Psoas muscle (tissue), 8 donors: ENCODE measurements around the gene MTG1. TPM values are rescaled to one million over a fixed set of nuclear protein-coding genes. Genes with fewer than 3 reads are reported as not detected.

Experiments
- ATAC-seq, 4 donors: fragments of 200-7000 bp; cut with Tn5 transposase; one replicate each; pipeline ENCODE4 v1.9.1; 2020; ENCODE audit warnings: moderate library complexity in 3 of 4, mild to moderate bottlenecking in 2 of 4
- DNase-seq, 2 donors: peaks; one replicate each; pipeline ENCODE4 v3.0.0-alpha.2; 2020
- H3K27ac ChIP-seq: fragments of 200-600 bp; one replicate; pipeline ENCODE4 v1.8.0; 2022
- H3K27me3 ChIP-seq, 3 donors: fragments of 200-600 bp in 1 of 3; one replicate each; pipeline versions ENCODE4 v1.6.1 to v1.8.0; 2013 to 2022; ENCODE audit warnings: low read length in 2 of 3, mild to moderate bottlenecking in 2 of 3, moderate library complexity in 1 of 3; ENCODE audit not compliant: insufficient read depth in 3 of 3
- H3K36me3 ChIP-seq, 2 donors: fragments of 200-600 bp in 1 of 2; one replicate each; pipeline versions ENCODE4 v1.6.1 to v1.8.0; 2013 to 2022; ENCODE audit warnings: low read depth in 1 of 2, mild to moderate bottlenecking in 1 of 2, moderate library complexity in 1 of 2; ENCODE audit not compliant: insufficient read depth in 1 of 2
- H3K4me1 ChIP-seq: fragments of 200-600 bp; one replicate; pipeline ENCODE4 v1.8.0; 2022
- H3K4me3 ChIP-seq: fragments of 200-600 bp; one replicate; pipeline ENCODE4 v1.8.0; 2022; ENCODE audit warnings: mild to moderate bottlenecking
- H3K9me3 ChIP-seq: fragments of 200-600 bp; one replicate; pipeline ENCODE4 v1.8.0; 2022
- WGBS, 3 donors: extraction: QIAGEN DNeasy Blood & Tissue Kit; methylation state at CpG; one replicate each; pipeline versions ENCODE4 v1.1.6 to v1.1.7; 2013; 5-methylcytosine and 5-hydroxymethylcytosine counted together
- intact Hi-C, 2 donors: fragments of 100-400 bp; cut with DNase I; formaldehyde crosslinking; loops; one replicate each; pipeline versions ENCODE4 v1.11.0 to v1.14.2; 2022
- polyA plus RNA-seq, 3 donors: library from polyadenylated mRNA; stranded (reverse); fragments of 200-250 nt; gene quantifications; one replicate each; pipeline ENCODE4 v1.2.3, GENCODE V29; 2013
- total RNA-seq, 4 donors: library from RNA; stranded (reverse); fragmentation: NEBNext Ultra II Directional in 2 of 4; extraction: Animal tissue kit (Norgen Biotek cat#: 25700) in 2 of 4; gene quantifications; one replicate each; pipeline versions ENCODE4 v1.2.1 to v1.2.4, GENCODE V29; 2021 to 2023
- TF ChIP-seq, protein P1 (sequence below): fragments of 200-600 bp; IDR thresholded peaks from one replicate; pipeline ENCODE4 v1.8.0; 2022; ENCODE audit warnings: antibody characterized with exemption
- donor health status: healthy with polysubstance abuse.
- donor health status: DM: no; HTN: no; CAD: no; lungs with moderate emphysema.
- donor health status: Bipolar disorder and iron deficiency.
- donor health status: healthy.
- donor health status: DM: yes; HTN: yes; CAD: no.
- donor health status: DM: no; HTN: no; CAD: no.
- donor health status: DM: no; HTN: no; CAD: no.
- donor health status: DM: yes; HTN: yes; CAD: no.

MTG1 gene
- total and polyA plus RNA-seq, 7 donors, result 22.7 to 67.1 (median 31.5) TPM

DNA sequence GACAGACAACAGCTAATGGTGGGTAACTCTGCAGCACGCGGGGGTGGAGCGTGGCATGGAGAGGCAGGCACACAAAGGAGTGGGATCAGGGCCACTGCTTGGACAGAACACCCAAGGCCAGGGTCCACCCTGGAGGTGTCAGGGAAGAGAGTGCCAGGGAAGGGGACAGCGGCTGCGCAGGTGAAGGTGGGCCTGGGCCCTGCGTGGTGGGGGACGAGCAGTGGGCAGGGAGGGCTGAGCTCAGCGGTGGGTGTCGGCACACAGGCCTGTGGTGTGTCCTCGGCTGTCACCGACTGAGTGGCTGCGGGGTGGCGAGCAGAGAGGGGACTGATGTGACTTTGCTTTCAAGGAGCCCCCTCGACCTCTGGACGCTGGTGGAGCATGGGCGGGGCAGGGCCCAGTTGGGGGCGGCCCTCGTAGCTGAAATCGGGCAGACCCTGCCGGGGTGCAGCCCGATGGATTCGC, 51.3 kb downstream of the MTG1 start:
- ATAC-seq (peak in 1 of 4 donors; percentile 16), DNase-seq (no peak)
- no peaks in the 10 kb centered on the region for H3K4me1 ChIP-seq
- TF ChIP-seq, protein P1, sequence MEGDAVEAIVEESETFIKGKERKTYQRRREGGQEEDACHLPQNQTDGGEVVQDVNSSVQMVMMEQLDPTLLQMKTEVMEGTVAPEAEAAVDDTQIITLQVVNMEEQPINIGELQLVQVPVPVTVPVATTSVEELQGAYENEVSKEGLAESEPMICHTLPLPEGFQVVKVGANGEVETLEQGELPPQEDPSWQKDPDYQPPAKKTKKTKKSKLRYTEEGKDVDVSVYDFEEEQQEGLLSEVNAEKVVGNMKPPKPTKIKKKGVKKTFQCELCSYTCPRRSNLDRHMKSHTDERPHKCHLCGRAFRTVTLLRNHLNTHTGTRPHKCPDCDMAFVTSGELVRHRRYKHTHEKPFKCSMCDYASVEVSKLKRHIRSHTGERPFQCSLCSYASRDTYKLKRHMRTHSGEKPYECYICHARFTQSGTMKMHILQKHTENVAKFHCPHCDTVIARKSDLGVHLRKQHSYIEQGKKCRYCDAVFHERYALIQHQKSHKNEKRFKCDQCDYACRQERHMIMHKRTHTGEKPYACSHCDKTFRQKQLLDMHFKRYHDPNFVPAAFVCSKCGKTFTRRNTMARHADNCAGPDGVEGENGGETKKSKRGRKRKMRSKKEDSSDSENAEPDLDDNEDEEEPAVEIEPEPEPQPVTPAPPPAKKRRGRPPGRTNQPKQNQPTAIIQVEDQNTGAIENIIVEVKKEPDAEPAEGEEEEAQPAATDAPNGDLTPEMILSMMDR, result no peak
- WGBS, 3 donors, result 89 to 94% (median 91%) methylated on average over 21 to 22 of the region's 22 CpGs
- H3K27me3 ChIP-seq, result peaks cover 0 to 3% (median 0%) of the 10 kb centered on the region in 3 donors
- intact Hi-C loops, result no loop called here
- no peaks in the 10 kb centered on the region for H3K36me3 ChIP-seq
- H3K4me3 ChIP-seq, result no peak overlapping the region
- peaks cover 37% of the 10 kb centered on the region for H3K9me3 ChIP-seq
- H3K27ac ChIP-seq, result no peak overlapping the region

DNA sequence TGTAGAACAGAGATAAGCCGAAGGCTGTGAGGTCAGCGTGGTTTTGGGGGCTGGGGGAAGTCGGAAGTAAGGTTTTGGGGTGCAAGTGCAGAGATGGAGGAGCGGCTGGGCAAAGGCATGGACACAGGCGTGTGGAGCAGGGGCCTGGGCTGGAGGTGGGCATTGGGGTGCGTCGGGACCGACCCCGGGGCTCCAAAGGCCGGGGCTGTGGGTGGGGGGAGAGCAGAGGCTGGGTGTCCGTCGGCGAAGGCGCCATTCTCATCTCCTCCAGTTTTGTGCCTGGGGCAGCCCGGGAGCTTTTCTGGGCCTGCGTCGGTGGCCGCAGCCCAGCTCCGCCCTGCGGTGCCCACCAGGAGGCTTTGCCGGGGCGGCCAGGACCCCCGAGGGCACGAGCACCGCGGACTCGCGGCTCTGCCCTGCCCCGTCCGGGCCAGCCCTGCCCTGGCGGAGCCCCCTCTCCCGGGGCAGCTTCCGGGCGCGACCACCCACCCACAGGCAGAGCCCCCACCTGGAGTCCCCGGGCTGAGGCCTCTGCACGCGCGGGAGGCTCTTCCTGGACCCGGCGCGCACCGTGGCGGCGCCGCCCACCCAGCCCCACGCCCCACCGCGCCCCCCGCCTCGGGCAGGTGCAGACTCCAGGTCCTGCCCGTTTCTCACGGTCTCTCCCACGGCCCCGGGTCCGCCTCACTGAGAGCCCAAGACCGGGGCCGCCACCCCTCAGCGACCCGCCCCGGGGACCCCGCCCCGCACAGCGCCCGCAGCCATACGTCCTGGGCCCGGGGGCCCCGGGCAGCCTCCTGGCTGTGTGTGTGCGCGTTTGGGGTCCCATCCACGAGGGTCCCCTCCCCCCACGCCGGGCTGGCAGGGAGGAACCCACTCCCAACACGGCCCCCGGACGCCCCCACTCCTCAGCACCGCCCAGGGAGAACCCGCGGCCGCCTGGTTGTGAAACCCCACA, 52.1 kb downstream of the MTG1 start:
- TF ChIP-seq, protein P1, result no peak
- WGBS, 3 donors, result 46 to 63% (median 53%) methylated on average over 46 to 80 of the region's 80 CpGs
- Histone ChIP-seq H3K4me1 (no peaks in the 10 kb centered on the region), H3K27ac (no peak overlapping the region), H3K27me3 (peaks cover 0 to 3% (median 0%) of the 10 kb centered on the region in 3 donors), H3K9me3 (peaks cover 37% of the 10 kb centered on the region), H3K36me3 (no peaks in the 10 kb centered on the region), H3K4me3 (no peak overlapping the region)
- intact Hi-C loops, result no loop called here
- peak; percentile 16 to 50 for DNase-seq
- no peak for ATAC-seq

DNA sequence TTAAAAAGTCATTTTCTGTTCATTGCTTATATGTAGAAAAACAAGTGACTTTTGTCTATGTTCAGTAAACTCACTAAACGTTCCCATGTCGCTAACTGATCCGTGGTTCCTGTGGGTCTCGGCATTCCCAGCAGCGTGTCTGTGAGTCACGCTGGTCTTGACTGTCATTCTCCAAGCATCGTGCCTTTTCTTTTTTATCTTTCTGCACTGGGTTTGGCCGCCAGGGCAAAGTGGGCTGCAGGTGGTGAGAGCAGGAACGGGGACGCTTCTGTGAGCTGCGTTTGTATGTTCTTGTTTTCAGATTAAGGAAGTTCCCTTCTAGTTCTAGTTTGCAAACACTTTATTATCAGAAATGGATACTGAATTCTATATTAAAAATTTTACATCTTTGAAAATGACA, 53.0 kb downstream of the MTG1 start:
- Histone ChIP-seq H3K4me3 (no peak overlapping the region), H3K27me3 (peaks cover 0 to 3% (median 0%) of the 10 kb centered on the region in 3 donors), H3K4me1 (no peaks in the 10 kb centered on the region), H3K36me3 (no peaks in the 10 kb centered on the region), H3K27ac (no peak overlapping the region), H3K9me3 (peaks cover 37% of the 10 kb centered on the region)
- ATAC-seq (no peak), DNase-seq (no peak)
- intact Hi-C loops, result no loop called here
- 84 to 89% (median 85%) methylated on average over 11 of the region's 11 CpGs for WGBS, 3 donors
- TF ChIP-seq, protein P1, result no peak

DNA sequence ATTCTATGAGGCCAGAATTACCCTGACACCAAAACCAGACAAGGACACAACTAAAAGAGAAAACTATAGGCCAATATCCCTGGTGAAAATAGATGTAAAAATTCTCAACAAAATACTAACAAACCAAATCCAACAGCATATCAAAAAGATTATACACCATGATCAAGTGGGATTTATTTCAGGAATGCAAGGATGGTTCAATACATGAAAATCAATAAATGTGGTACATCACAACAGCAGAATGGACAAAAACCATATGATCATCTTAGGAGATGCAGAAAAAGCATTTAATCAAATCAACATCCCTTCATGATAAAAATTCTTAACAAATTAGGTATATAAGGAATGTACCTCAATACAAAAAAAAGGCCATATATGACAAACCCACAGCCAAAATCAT, 54.2 kb downstream of the MTG1 start:
- Histone ChIP-seq H3K27me3 (peaks cover 0 to 3% (median 0%) of the 10 kb centered on the region in 3 donors), H3K9me3 (peaks cover 37% of the 10 kb centered on the region), H3K4me1 (no peaks in the 10 kb centered on the region), H3K36me3 (no peaks in the 10 kb centered on the region), H3K4me3 (no peak overlapping the region), H3K27ac (no peak overlapping the region)
- TF ChIP-seq, protein P1, result no peak
- intact Hi-C loops, result no loop called here
- ATAC-seq (no peak), DNase-seq (no peak)
